Progenitor cell of endocrine pancreas (in vitro differentiated cells): ENCODE results near the gene BRDT. TPM values are rescaled to one million over a fixed set of nuclear protein-coding genes. Genes with fewer than 3 reads are reported as not detected.
A peak's percentile ranks its signal among the peaks of the same experiment; 100 is the strongest.

ENCODE experiments used
- DNase-seq: peaks from one replicate; pipeline ENCODE4 v3.0.0; 2021; ENCODE audit warnings: low spot score; ENCODE audit not compliant: unreplicated experiment
- H3K27ac Mint-ChIP-seq: 2 replicates; pipeline ENCODE4 v1.8.0; 2021; ENCODE audit warnings: mild to moderate bottlenecking, moderate library complexity, mixed read lengths
- H3K27me3 Mint-ChIP-seq: 2 replicates; pipeline ENCODE4 v1.8.0; 2021; ENCODE audit warnings: mixed read lengths
- H3K36me3 Mint-ChIP-seq: 2 replicates; pipeline ENCODE4 v1.8.0; 2022; ENCODE audit warnings: mixed read lengths; ENCODE audit not compliant: insufficient read depth
- H3K4me1 Mint-ChIP-seq: 2 replicates; pipeline ENCODE4 v1.8.0; 2021; ENCODE audit warnings: low read depth, mixed read lengths
- H3K4me3 Mint-ChIP-seq: 2 replicates; pipeline ENCODE4 v1.8.0; 2021; ENCODE audit warnings: low read depth, mild to moderate bottlenecking, moderate library complexity, mixed read lengths
- H3K9me3 Mint-ChIP-seq: 2 replicates; pipeline ENCODE4 v1.8.0; 2021; ENCODE audit warnings: low read depth, mixed read lengths
- total RNA-seq: library from RNA; stranded (reverse); gene quantifications from 2 replicates; pipeline ENCODE4 v1.2.1, GENCODE V29; 2021
- TF ChIP-seq, protein P1 (sequence below): fragments of 200-600 bp; sonication (generic); IDR thresholded peaks from one replicate; pipeline ENCODE4 v1.5.0; 2021; ENCODE audit warnings: antibody characterized with exemption, mild to moderate bottlenecking; ENCODE audit not compliant: unreplicated experiment

The BRDT gene
- total RNA-seq, 1 donor from 2014 or later = not detected

DNA sequence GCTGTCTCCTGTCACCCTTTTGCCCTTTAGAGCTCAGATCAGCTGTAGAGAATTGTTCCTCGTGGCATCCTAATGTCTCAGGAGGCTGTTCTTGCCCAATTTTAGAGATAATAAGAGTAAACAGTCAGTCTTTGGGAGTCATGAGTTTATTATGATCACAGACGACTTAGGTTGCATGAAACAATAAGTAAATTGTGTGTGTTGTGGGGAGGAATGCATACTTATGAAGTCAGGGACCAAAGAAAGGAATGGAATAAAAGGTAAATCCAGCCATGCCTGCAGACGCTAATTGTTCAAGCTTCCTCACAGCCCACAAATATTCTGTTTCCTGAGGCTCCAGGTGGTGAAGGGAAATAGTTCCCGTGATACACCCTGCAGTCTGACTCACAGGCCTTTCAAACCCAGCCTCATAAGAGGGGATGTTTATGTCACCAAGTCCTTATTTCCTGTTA, 81.5 kb downstream of the BRDT start:
- H3K4me3 Mint-ChIP-seq = peak overlapping the region; percentile 76
- peaks cover 16% of the 10 kb centered on the region for H3K27me3 Mint-ChIP-seq
- no peaks in the 10 kb centered on the region for H3K9me3 Mint-ChIP-seq

DNA sequence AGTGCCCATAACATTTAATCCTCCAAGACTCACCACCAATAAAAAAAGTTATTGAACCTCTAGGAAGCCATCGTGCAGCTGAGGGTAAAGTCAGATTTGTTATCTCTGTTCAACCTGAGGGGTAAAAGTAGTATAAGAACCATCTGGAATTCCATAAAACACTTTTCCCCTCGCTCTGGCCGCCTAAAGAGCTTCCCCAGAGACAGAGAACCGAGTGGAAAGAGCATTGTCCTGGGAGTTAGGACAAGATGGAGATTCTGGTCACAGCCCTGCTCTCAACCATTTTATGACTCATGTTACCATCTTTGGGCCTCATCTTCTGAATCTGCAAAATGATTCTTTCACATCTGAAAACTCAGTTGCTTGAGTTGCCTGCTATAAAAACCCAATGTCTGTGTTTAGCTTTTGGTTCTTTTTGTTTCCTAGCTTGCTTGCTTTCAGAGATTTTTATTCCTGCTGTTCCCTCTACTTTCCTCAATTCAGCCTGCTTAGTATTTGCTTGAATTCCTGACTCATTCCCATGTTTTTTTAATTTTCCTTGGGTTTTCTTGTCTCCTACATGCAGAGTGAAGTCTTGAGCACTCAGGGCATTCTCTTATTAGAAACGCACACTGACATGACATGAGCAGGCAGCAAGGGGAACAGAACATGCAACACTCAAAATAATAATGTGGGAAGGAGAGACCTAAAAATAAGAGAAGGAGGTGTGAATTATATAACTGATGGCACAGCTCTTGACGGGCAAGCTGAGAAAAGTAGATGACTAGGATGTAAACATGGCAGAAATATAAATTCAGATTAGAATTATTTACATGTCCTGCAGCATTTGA, 82.3 kb downstream of the BRDT start:
- TF ChIP-seq, protein P1, sequence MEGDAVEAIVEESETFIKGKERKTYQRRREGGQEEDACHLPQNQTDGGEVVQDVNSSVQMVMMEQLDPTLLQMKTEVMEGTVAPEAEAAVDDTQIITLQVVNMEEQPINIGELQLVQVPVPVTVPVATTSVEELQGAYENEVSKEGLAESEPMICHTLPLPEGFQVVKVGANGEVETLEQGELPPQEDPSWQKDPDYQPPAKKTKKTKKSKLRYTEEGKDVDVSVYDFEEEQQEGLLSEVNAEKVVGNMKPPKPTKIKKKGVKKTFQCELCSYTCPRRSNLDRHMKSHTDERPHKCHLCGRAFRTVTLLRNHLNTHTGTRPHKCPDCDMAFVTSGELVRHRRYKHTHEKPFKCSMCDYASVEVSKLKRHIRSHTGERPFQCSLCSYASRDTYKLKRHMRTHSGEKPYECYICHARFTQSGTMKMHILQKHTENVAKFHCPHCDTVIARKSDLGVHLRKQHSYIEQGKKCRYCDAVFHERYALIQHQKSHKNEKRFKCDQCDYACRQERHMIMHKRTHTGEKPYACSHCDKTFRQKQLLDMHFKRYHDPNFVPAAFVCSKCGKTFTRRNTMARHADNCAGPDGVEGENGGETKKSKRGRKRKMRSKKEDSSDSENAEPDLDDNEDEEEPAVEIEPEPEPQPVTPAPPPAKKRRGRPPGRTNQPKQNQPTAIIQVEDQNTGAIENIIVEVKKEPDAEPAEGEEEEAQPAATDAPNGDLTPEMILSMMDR = no peak
- DNase-seq = no peak
- no peaks in the 10 kb centered on the region for H3K9me3 Mint-ChIP-seq
- no peak overlapping the region for H3K27ac Mint-ChIP-seq
- H3K27me3 Mint-ChIP-seq = peaks cover 16% of the 10 kb centered on the region
- peaks cover 4% of the 10 kb centered on the region for H3K36me3 Mint-ChIP-seq
- H3K4me1 Mint-ChIP-seq = peaks cover 10% of the 10 kb centered on the region
- H3K4me3 Mint-ChIP-seq = no peak overlapping the region

More for the DNA sequence above, 81.5 kb downstream of the BRDT start:
- peak overlapping the region; percentile 82 for H3K27ac Mint-ChIP-seq
- peaks cover 5% of the 10 kb centered on the region for H3K36me3 Mint-ChIP-seq
- peaks cover 10% of the 10 kb centered on the region for H3K4me1 Mint-ChIP-seq
- DNase-seq = no peak
- TF ChIP-seq, protein P1 = no peak

DNA sequence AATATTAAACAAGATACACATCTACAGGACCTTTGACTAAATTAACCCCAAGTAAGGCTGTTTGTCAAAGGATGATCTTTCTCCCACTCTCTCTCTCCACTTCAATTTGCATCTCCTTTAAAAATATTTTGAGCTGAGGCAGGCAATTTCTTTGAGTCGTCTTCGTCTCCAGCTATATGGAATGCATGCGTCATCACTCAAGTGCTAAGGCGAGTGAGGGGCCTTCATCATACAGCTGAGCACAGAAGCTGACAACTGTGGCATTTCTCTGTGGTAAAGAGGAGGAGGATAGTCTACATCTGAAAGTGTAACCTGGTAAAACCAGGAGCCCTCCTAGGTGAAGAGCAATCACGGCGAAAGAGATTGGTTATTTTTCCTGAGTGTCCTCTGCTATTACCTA, 88.2 kb downstream of the BRDT start:
- Mint-ChIP-seq H3K9me3 (no peaks in the 10 kb centered on the region), H3K27ac (no peak overlapping the region), H3K4me3 (no peak overlapping the region), H3K27me3 (no peaks in the 10 kb centered on the region), H3K36me3 (no peaks in the 10 kb centered on the region), H3K4me1 (peaks cover 10% of the 10 kb centered on the region)
- DNase-seq = no peak
- TF ChIP-seq, protein P1 = no peak

DNA sequence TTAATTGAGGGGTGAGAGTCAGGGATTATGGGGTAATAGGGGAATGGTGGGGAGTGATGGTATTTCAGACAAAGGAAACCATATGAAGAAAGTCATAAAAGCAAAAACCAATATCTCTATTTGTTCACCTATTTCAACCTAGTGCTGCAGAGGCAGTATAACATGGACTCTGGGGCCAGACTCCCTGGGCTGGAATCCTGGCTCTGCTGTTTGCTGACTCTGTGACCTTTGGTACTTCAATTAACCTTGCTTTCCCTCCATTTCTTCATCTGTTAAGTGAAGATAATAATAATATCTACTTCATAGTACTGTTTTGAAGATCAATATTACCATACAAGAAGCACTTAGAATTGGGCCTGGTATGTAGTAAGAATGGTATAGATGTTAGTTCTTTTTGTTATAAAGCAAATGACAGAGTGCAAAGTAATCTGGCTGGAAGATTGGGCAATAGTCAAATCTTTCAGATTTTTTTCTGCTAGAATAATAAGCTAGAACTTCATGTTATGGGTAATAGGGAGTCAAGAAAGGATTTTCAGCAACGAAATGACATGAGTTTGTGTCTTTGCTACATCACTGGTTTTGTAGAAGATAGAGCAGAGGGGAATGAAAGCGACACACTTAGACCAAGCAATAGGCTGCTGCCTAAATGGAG, 89.6 kb downstream of the BRDT start:
- no peak overlapping the region for H3K27ac Mint-ChIP-seq
- H3K4me1 Mint-ChIP-seq = peaks cover 10% of the 10 kb centered on the region
- no peak overlapping the region for H3K4me3 Mint-ChIP-seq
- H3K27me3 Mint-ChIP-seq = no peaks in the 10 kb centered on the region
- DNase-seq = no peak
- TF ChIP-seq, protein P1 = no peak
- no peaks in the 10 kb centered on the region for H3K9me3 Mint-ChIP-seq
- H3K36me3 Mint-ChIP-seq = no peaks in the 10 kb centered on the region

DNA sequence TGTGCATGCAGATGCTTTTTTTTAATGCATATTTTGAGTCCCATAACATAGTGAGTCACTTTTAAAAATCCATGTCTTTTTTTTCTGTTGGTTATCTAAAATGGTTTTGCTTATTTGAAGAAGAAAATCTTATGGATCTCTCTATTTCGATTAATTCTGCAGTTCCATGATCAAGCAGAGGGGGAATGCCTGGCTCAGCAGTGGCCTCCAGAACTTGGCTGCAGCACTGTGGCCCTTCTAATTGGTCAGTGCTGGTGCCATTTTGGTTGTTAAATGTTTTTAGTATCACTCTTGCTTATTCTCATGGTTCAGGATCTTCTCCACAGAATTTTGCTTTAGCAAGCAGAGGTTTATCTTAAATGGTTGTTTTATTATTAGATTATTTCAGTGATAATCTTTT, 91.8 kb downstream of the BRDT start:
- no peak for DNase-seq
- Mint-ChIP-seq H3K4me1 (peaks cover 10% of the 10 kb centered on the region), H3K36me3 (no peaks in the 10 kb centered on the region), H3K27ac (no peak overlapping the region), H3K9me3 (no peaks in the 10 kb centered on the region), H3K4me3 (no peak overlapping the region), H3K27me3 (no peaks in the 10 kb centered on the region)
- TF ChIP-seq, protein P1 = no peak
